ENCODE data around the gene SDK1.

Gene SDK1

GRCh38 chr7:4164556-4164955, 863.5 kb downstream of the SDK1 start:
- Histone ChIP-seq H3F3A (ENCODE audit: control insufficient read depth, insufficient read depth) (no peaks in the 10 kb centered on the region), H3K4me3 (ENCODE audit: low read length) (no peak overlapping the region), H3K36me3 (ENCODE audit: control insufficient read depth, low read length) (no peaks in the 10 kb centered on the region), H3K4me2 (ENCODE audit: low read length) (no peak overlapping the region), H3K27ac (ENCODE audit: low read depth, low read length) (no peak overlapping the region), H3K79me2 (ENCODE audit: control insufficient read depth, low read length) (no peaks in the 10 kb centered on the region), H3K27me3 (ENCODE audit: control insufficient read depth, low read length) (no peaks in the 10 kb centered on the region), H3K4me1 (ENCODE audit: control insufficient read depth, low read length) (no peaks in the 10 kb centered on the region), H3K9me3 (ENCODE audit: control insufficient read depth, insufficient read depth, low read length) (peaks cover under 1% of the 10 kb centered on the region; the same call in 1 of the 2 replicates), H4K20me1 (ENCODE audit: control insufficient read depth, insufficient read depth, low read depth, low read length) (no peaks in the 10 kb centered on the region), H3K9me2 (replicated peaks; ENCODE audit: control insufficient read depth, low read length) (no peaks in the 10 kb centered on the region)
- TF ChIP-seq EZH2phosphoT487 (IDR thresholded peaks at IDR 0.05; ENCODE audit: borderline replicate concordance, low read length) (no peak), CTCF (IDR thresholded peaks at IDR 0.05; ENCODE audit: low read depth, low read length, poor library complexity, severe bottlenecking) (no peak)

- no peak overlapping the region for H3K4me3 ChIP-seq (ENCODE audit: low read length)
- H3K4me1 ChIP-seq (ENCODE audit: control insufficient read depth, low read length), result no peaks in the 10 kb centered on the region
- H3K9me3 ChIP-seq (ENCODE audit: control insufficient read depth, insufficient read depth, low read length), result peaks cover 11% of the 10 kb centered on the region; the same call in 1 of the 2 replicates
- TF ChIP-seq EZH2phosphoT487 (IDR thresholded peaks at IDR 0.05; ENCODE audit: borderline replicate concordance, low read length) (no peak), CTCF (IDR thresholded peaks at IDR 0.05; ENCODE audit: low read depth, low read length, poor library complexity, severe bottlenecking) (no peak)
- H4K20me1 ChIP-seq (ENCODE audit: control insufficient read depth, insufficient read depth, low read depth, low read length), result no peaks in the 10 kb centered on the region
- H3F3A ChIP-seq (ENCODE audit: control insufficient read depth, insufficient read depth), result no peaks in the 10 kb centered on the region
- H3K9me2 ChIP-seq (replicated peaks; ENCODE audit: control insufficient read depth, low read length), result no peaks in the 10 kb centered on the region
- H3K4me2 ChIP-seq (ENCODE audit: low read length), result no peak overlapping the region
- no peak overlapping the region for H3K27ac ChIP-seq (ENCODE audit: low read depth, low read length)
- H3K79me2 ChIP-seq (ENCODE audit: control insufficient read depth, low read length), result no peaks in the 10 kb centered on the region
- H3K36me3 ChIP-seq (ENCODE audit: control insufficient read depth, low read length), result no peaks in the 10 kb centered on the region
- H3K27me3 ChIP-seq (ENCODE audit: control insufficient read depth, low read length), result no peaks in the 10 kb centered on the region
Observed at GRCh38 chr7:4166340-4166739, 865.3 kb downstream of the SDK1 start.

- Histone ChIP-seq H3K79me2 (ENCODE audit: control insufficient read depth, low read length) (no peaks in the 10 kb centered on the region), H3K9me2 (replicated peaks; ENCODE audit: control insufficient read depth, low read length) (no peaks in the 10 kb centered on the region), H3K36me3 (ENCODE audit: control insufficient read depth, low read length) (no peaks in the 10 kb centered on the region), H3K27me3 (ENCODE audit: control insufficient read depth, low read length) (no peaks in the 10 kb centered on the region), H3K4me1 (ENCODE audit: control insufficient read depth, low read length) (no peaks in the 10 kb centered on the region), H3F3A (ENCODE audit: control insufficient read depth, insufficient read depth) (no peaks in the 10 kb centered on the region), H3K4me2 (ENCODE audit: low read length) (no peak overlapping the region), H4K20me1 (ENCODE audit: control insufficient read depth, insufficient read depth, low read depth, low read length) (no peaks in the 10 kb centered on the region), H3K27ac (ENCODE audit: low read depth, low read length) (no peak overlapping the region), H3K9me3 (ENCODE audit: control insufficient read depth, insufficient read depth, low read length) (peaks cover 16% of the 10 kb centered on the region; the same call in 1 of the 2 replicates), H3K4me3 (ENCODE audit: low read length) (no peak overlapping the region)
- TF ChIP-seq EZH2phosphoT487 (IDR thresholded peaks at IDR 0.05; ENCODE audit: borderline replicate concordance, low read length), result no peak
- no peak for TF ChIP-seq CTCF (IDR thresholded peaks at IDR 0.05; ENCODE audit: low read depth, low read length, poor library complexity, severe bottlenecking)
Observed at GRCh38 chr7:4166807-4167206, 865.8 kb downstream of the SDK1 start.

All from DOHH2 (cell line).